ENCODE measurements around the gene CTIF. TPM values are rescaled to one million over a fixed set of nuclear protein-coding genes. Genes with fewer than 3 reads are reported as not detected.

CTIF gene
- total RNA-seq, 1 donor from 2014 or later = 26.4 TPM

GRCh38 chr18:48739266-48740067 is 200.6 kb downstream of the CTIF start:
- no peaks in the 10 kb centered on the region for H3K27me3 Mint-ChIP-seq
- peaks cover 2% of the 10 kb centered on the region for H3K4me1 Mint-ChIP-seq (ENCODE audit: low read depth)
- H3K4me3 Mint-ChIP-seq (ENCODE audit: low read depth) = no peak overlapping the region
- no peak for DNase-seq (ENCODE audit: low spot score, unreplicated experiment)
- H3K36me3 Mint-ChIP-seq (ENCODE audit: insufficient read depth) = no peaks in the 10 kb centered on the region
- no peak for TF ChIP-seq CTCF (IDR thresholded peaks at IDR 0.05; ENCODE audit: unreplicated experiment)
- H3K27ac Mint-ChIP-seq = no peak overlapping the region
- H3K9me3 Mint-ChIP-seq (ENCODE audit: low read depth) = no peaks in the 10 kb centered on the region

GRCh38 chr18:48740068-48740440 is 201.2 kb downstream of the CTIF start:
- H3K4me1 Mint-ChIP-seq (ENCODE audit: low read depth) = peaks cover under 1% of the 10 kb centered on the region
- H3K27me3 Mint-ChIP-seq = no peaks in the 10 kb centered on the region
- H3K9me3 Mint-ChIP-seq (ENCODE audit: low read depth) = no peaks in the 10 kb centered on the region
- no peaks in the 10 kb centered on the region for H3K36me3 Mint-ChIP-seq (ENCODE audit: insufficient read depth)
- H3K4me3 Mint-ChIP-seq (ENCODE audit: low read depth) = no peak overlapping the region
- no peak for DNase-seq (ENCODE audit: low spot score, unreplicated experiment)
- TF ChIP-seq CTCF (IDR thresholded peaks at IDR 0.05; ENCODE audit: unreplicated experiment) = no peak
- no peak overlapping the region for H3K27ac Mint-ChIP-seq

GRCh38 chr18:48740851-48741485 is 202.1 kb downstream of the CTIF start:
- Mint-ChIP-seq H3K4me1 (ENCODE audit: low read depth) (no peaks in the 10 kb centered on the region), H3K27me3 (no peaks in the 10 kb centered on the region), H3K27ac (no peak overlapping the region), H3K36me3 (ENCODE audit: insufficient read depth) (no peaks in the 10 kb centered on the region), H3K4me3 (ENCODE audit: low read depth) (no peak overlapping the region), H3K9me3 (ENCODE audit: low read depth) (no peaks in the 10 kb centered on the region)
- no peak for DNase-seq (ENCODE audit: low spot score, unreplicated experiment)
- no peak for TF ChIP-seq CTCF (IDR thresholded peaks at IDR 0.05; ENCODE audit: unreplicated experiment)

GRCh38 chr18:48741866-48742265 is 203.0 kb downstream of the CTIF start:
- no peaks in the 10 kb centered on the region for H3K4me1 Mint-ChIP-seq (ENCODE audit: low read depth)
- DNase-seq (ENCODE audit: low spot score, unreplicated experiment) = no peak
- no peak overlapping the region for H3K27ac Mint-ChIP-seq
- no peaks in the 10 kb centered on the region for H3K9me3 Mint-ChIP-seq (ENCODE audit: low read depth)
- no peaks in the 10 kb centered on the region for H3K36me3 Mint-ChIP-seq (ENCODE audit: insufficient read depth)
- no peak overlapping the region for H3K4me3 Mint-ChIP-seq (ENCODE audit: low read depth)
- no peaks in the 10 kb centered on the region for H3K27me3 Mint-ChIP-seq
- no peak for TF ChIP-seq CTCF (IDR thresholded peaks at IDR 0.05; ENCODE audit: unreplicated experiment)

- Mint-ChIP-seq H3K9me3 (ENCODE audit: low read depth) (no peaks in the 10 kb centered on the region), H3K4me3 (ENCODE audit: low read depth) (no peak overlapping the region), H3K27ac (no peak overlapping the region), H3K27me3 (no peaks in the 10 kb centered on the region), H3K4me1 (ENCODE audit: low read depth) (no peaks in the 10 kb centered on the region), H3K36me3 (ENCODE audit: insufficient read depth) (no peaks in the 10 kb centered on the region)
- no peak for TF ChIP-seq CTCF (IDR thresholded peaks at IDR 0.05; ENCODE audit: unreplicated experiment)
- no peak for DNase-seq (ENCODE audit: low spot score, unreplicated experiment)
Measured at GRCh38 chr18:48742304-48742703, 203.5 kb downstream of the CTIF start.
